AG04449 (cell line): Measurements from ENCODE around the gene PFDN4.

Experiments
- CTCF ChIA-PET: fragments of 350-600 bp; formaldehyde crosslinking; extraction: SDS; loops from one replicate; lab custom pipeline; 2021; ENCODE audit warnings: antibody characterized with exemption; lab: Yijun Ruan, JAX
- POLR2A ChIA-PET: fragments of 400-600, 350-600 bp; formaldehyde crosslinking; extraction: SDS; loops from one replicate; lab custom pipeline; 2020; ENCODE audit warnings: antibody characterized with exemption, inconsistent platforms; lab: Yijun Ruan, JAX
- DNase-seq: peaks from one replicate; pipeline ENCODE4 v3.0.0-alpha.2; 2010; ENCODE audit warnings: low read depth, low spot score
- H3K4me3 ChIP-seq: 2 replicates; pipeline ENCODE4 v1.5.1; 2011; ENCODE audit warnings: low read depth, mild to moderate bottlenecking, control low read depth, low read length
- CTCF ChIP-seq: IDR thresholded peaks from one replicate; pipeline ENCODE4 v1.5.1; 2011; ENCODE audit warnings: mild to moderate bottlenecking, moderate library complexity, low read length, control low read depth, inconsistent platforms; ENCODE audit not compliant: insufficient read depth; ENCODE audit errors: missing control alignments

PFDN4 gene

GRCh38 chr20:54189630-54190029 is 18.3 kb upstream of the PFDN4 start:
- no peak overlapping the region for H3K4me3 ChIP-seq
- TF ChIP-seq CTCF: no peak
- POLR2A ChIA-PET: no interaction called here
- DNase-seq: no peak
- CTCF ChIA-PET: interaction anchor here (1.1 to 7.1 kb wide), 4 partner anchors 10 to 93 kb away, joined by 5 to 51 read pairs (median 10); no protein-coding TSS in a partner anchor

GRCh38 chr20:54190217-54190616 is 17.7 kb upstream of the PFDN4 start:
- ChIA-PET POLR2A (no interaction called here), CTCF (interaction anchor here (1.6 to 7.1 kb wide), 2 partner anchors 10 to 85 kb away, joined by 5 to 51 read pairs; no protein-coding TSS in a partner anchor)
- no peak overlapping the region for H3K4me3 ChIP-seq
- no peak for TF ChIP-seq CTCF
- no peak for DNase-seq

GRCh38 chr20:54193817-54194216 is 14.1 kb upstream of the PFDN4 start:
- no peak for DNase-seq
- ChIA-PET CTCF (interaction anchor here (1.2 to 7.1 kb wide), 4 partner anchors 14 to 98 kb away, joined by 3 to 51 read pairs (median 28); partner anchors contain the start of gene PFDN4), POLR2A (no interaction called here)
- H3K4me3 ChIP-seq: no peak overlapping the region
- TF ChIP-seq CTCF: no peak

- no peak overlapping the region for H3K4me3 ChIP-seq
- POLR2A ChIA-PET: no interaction called here
- no peak for DNase-seq
These were observed 13.0 kb upstream of the PFDN4 start for GRCh38 chr20:54194724-54195438.

GRCh38 chr20:54195483-54196472 is 12.1 kb upstream of the PFDN4 start:
- H3K4me3 ChIP-seq: no peak overlapping the region
- TF ChIP-seq CTCF: no peak
- no peak for DNase-seq
- ChIA-PET CTCF (interaction anchor here (1.4 to 7.1 kb wide), 3 partner anchors 91 to 100 kb away, joined by 7 to 51 read pairs (median 48); no protein-coding TSS in a partner anchor), POLR2A (no interaction called here)

More at GRCh38 chr20:54194724-54195438, 13.0 kb upstream of the PFDN4 start:
- CTCF ChIA-PET: interaction anchor here (1.4 to 7.1 kb wide), 4 partner anchors 74 to 99 kb away, joined by 3 to 51 read pairs (median 28); no protein-coding TSS in a partner anchor
- no peak for TF ChIP-seq CTCF
